BLaER1 treated with 17β-estradiol and CSF1 and Interleukin-3, amounts not matched to agents 10 nM and 100 nM (cell line): ENCODE data around the gene B4GALT3.
A peak's percentile ranks its signal among the peaks of the same experiment; 100 is the strongest.

Experiments used
- H3K27ac ChIP-seq, 11 experiments: shearing (Covaris generic); formaldehyde crosslinking; 2 replicates each; pipeline ENCODE4 v1.8.1; 2022
- H3K27me3 ChIP-seq, 11 experiments: shearing (Covaris generic); formaldehyde crosslinking; 2 replicates each; pipeline ENCODE4 v1.8.1; 2022
- H3K36me3 ChIP-seq, 11 experiments: shearing (Covaris generic); formaldehyde crosslinking; 2 replicates each; pipeline ENCODE4 v1.8.1; 2022
- H3K4me1 ChIP-seq, 10 experiments: shearing (Covaris generic); formaldehyde crosslinking; 2 replicates each; pipeline ENCODE4 v1.8.1; 2022
- H3K4me2 ChIP-seq, 11 experiments: shearing (Covaris generic); formaldehyde crosslinking; 2 replicates each; pipeline ENCODE4 v1.8.1; 2022
- H3K4me3 ChIP-seq, 10 experiments: shearing (Covaris generic); formaldehyde crosslinking; 2 replicates each; pipeline ENCODE4 v1.8.1; 2022
- H3K9ac ChIP-seq, 11 experiments: shearing (Covaris generic); formaldehyde crosslinking; 2 replicates each; pipeline ENCODE4 v1.8.1; 2022
- H3K9me3 ChIP-seq, 11 experiments: shearing (Covaris generic); formaldehyde crosslinking; replicated peaks in 1 of 11; 2 replicates each; pipeline ENCODE4 v1.8.1; 2022
- H4K20me1 ChIP-seq, 11 experiments: shearing (Covaris generic); formaldehyde crosslinking; 2 replicates each; pipeline ENCODE4 v1.8.1; 2022
- Cebpa-rat ChIP-seq, 11 experiments: shearing (Covaris generic); IDR thresholded peaks; 2 replicates each; pipeline ENCODE4 v1.8.1; 2022

B4GALT3 gene

GRCh38 chr1:161138431-161138830 is 38.9 kb downstream of the B4GALT3 start:
- H3K36me3 ChIP-seq, result peaks cover 0 to 17% (median 3%) of the 10 kb centered on the region in 11 experiments; a peak in 4 of 22 replicates
- TF ChIP-seq Cebpa-rat (IDR thresholded peaks at IDR 0.05), result no peak

GRCh38 chr1:161137881-161138280 is 39.4 kb downstream of the B4GALT3 start:
- no peaks in the 10 kb centered on the region for H3K9me3 ChIP-seq
- H3K4me2 ChIP-seq, result peak overlapping the region in 3 of 11 experiments; percentile 8 to 50 (median 13); a peak in 4 of 22 replicates
- H4K20me1 ChIP-seq, result 0 out of 22 replicates have a peak, but pooled peaks cover 0 to 7% (median 0%) of the 10 kb centered on the region in 11 experiments
- H3K9ac ChIP-seq, result peak overlapping the region in 2 of 11 experiments; percentile 6 to 13; a peak in 1 of 22 replicates
- peaks cover 10 to 62% (median 24%) of the 10 kb centered on the region in 10 experiments for H3K4me1 ChIP-seq
- H3K36me3 ChIP-seq, result peaks cover 0 to 17% (median 3%) of the 10 kb centered on the region in 11 experiments; a peak in 4 of 22 replicates
- H3K27ac ChIP-seq, result no peak overlapping the region; a peak in 1 of 22 replicates
- no peaks in the 10 kb centered on the region for H3K27me3 ChIP-seq
- TF ChIP-seq Cebpa-rat (IDR thresholded peaks at IDR 0.05), result no peak
- no peak overlapping the region for H3K4me3 ChIP-seq

More at GRCh38 chr1:161138431-161138830, 38.9 kb downstream of the B4GALT3 start:
- Histone ChIP-seq H3K27me3 (no peaks in the 10 kb centered on the region), H3K27ac (no peak overlapping the region; a peak in 1 of 22 replicates), H3K4me3 (no peak overlapping the region), H3K4me2 (peak overlapping the region in 3 of 11 experiments; percentile 8 to 50 (median 13); a peak in 3 of 22 replicates), H3K4me1 (peaks cover 8 to 61% (median 23%) of the 10 kb centered on the region in 10 experiments), H3K9me3 (no peaks in the 10 kb centered on the region), H3K9ac (peak overlapping the region in 2 of 11 experiments; percentile 6 to 19; a peak in 1 of 22 replicates), H4K20me1 (0 out of 22 replicates have a peak, but pooled peaks cover 0 to 7% (median 0%) of the 10 kb centered on the region in 11 experiments)

GRCh38 chr1:161133220-161133740 is 44.0 kb downstream of the B4GALT3 start:
- H4K20me1 ChIP-seq, result peaks cover 0 to 28% (median 7%) of the 10 kb centered on the region in 11 experiments; a peak in 10 of 22 replicates
- H3K4me3 ChIP-seq, result peak overlapping the region; percentile 71 to 87 (median 82)

GRCh38 chr1:161132410-161133219 is 44.7 kb downstream of the B4GALT3 start, which contains the start of gene DEDD:
TSS of gene DEDD (minus strand) at chr1:161132667. CDS start at chr1:161124462, 8,205 bp downstream.
- Histone ChIP-seq H3K4me3 (peak within 1 kb of the TSS; percentile 71 to 87 (median 82)), H3K9me3 (no peaks in the 10 kb centered on the region), H3K4me2 (peak within 1 kb of the TSS; percentile 87 to 97 (median 94)), H3K27me3 (no peaks in the 10 kb centered on the region), H4K20me1 (peaks cover 0 to 34% (median 14%) of the 10 kb centered on the region in 11 experiments; a peak in 11 of 22 replicates), H3K36me3 (peaks cover 27 to 49% (median 33%) of the 10 kb centered on the region in 11 experiments), H3K4me1 (peaks cover 49 to 83% (median 64%) of the 10 kb centered on the region in 10 experiments), H3K27ac (peak within 1 kb of the TSS; percentile 87 to 98 (median 95)), H3K9ac (peak within 1 kb of the TSS; percentile 88 to 96 (median 93))
- no peak for TF ChIP-seq Cebpa-rat (IDR thresholded peaks at IDR 0.05)

More at GRCh38 chr1:161133220-161133740, 44.0 kb downstream of the B4GALT3 start:
- no peak for TF ChIP-seq Cebpa-rat (IDR thresholded peaks at IDR 0.05)
- Histone ChIP-seq H3K9ac (peak overlapping the region; percentile 88 to 96 (median 93)), H3K27me3 (no peaks in the 10 kb centered on the region), H3K9me3 (no peaks in the 10 kb centered on the region), H3K36me3 (peaks cover 20 to 42% (median 26%) of the 10 kb centered on the region in 11 experiments), H3K27ac (peak overlapping the region; percentile 87 to 98 (median 95)), H3K4me2 (peak overlapping the region; percentile 83 to 96 (median 91)), H3K4me1 (peaks cover 42 to 83% (median 58%) of the 10 kb centered on the region in 10 experiments)

GRCh38 chr1:161131523-161132409 is 45.5 kb downstream of the B4GALT3 start:
- Histone ChIP-seq H3K4me1 (peaks cover 53 to 81% (median 68%) of the 10 kb centered on the region in 10 experiments), H3K9ac (peak overlapping the region; percentile 88 to 96 (median 93)), H3K27ac (peak overlapping the region; percentile 87 to 98 (median 95)), H3K4me2 (peak overlapping the region; percentile 84 to 97 (median 92)), H3K27me3 (no peaks in the 10 kb centered on the region), H3K9me3 (no peaks in the 10 kb centered on the region), H4K20me1 (peaks cover 0 to 43% (median 18%) of the 10 kb centered on the region in 11 experiments; a peak in 11 of 22 replicates), H3K36me3 (peaks cover 35 to 57% (median 41%) of the 10 kb centered on the region in 11 experiments), H3K4me3 (peak overlapping the region; percentile 71 to 87 (median 82))
- TF ChIP-seq Cebpa-rat (IDR thresholded peaks at IDR 0.05), result no peak

- no peaks in the 10 kb centered on the region for H3K27me3 ChIP-seq
- peak overlapping the region in 2 of 10 experiments; percentile 75 to 87; a peak in 2 of 20 replicates for H3K4me3 ChIP-seq
- no peaks in the 10 kb centered on the region for H3K9me3 ChIP-seq
- TF ChIP-seq Cebpa-rat (IDR thresholded peaks at IDR 0.05), result no peak
- peaks cover 50 to 62% (median 56%) of the 10 kb centered on the region in 11 experiments for H3K36me3 ChIP-seq
- H3K27ac ChIP-seq, result no peak overlapping the region
- H3K9ac ChIP-seq, result no peak overlapping the region
- H4K20me1 ChIP-seq, result peaks cover 0 to 58% (median 28%) of the 10 kb centered on the region in 11 experiments; a peak in 12 of 22 replicates
- peak overlapping the region; percentile 84 to 97 (median 92) for H3K4me2 ChIP-seq
- H3K4me1 ChIP-seq, result peaks cover 53 to 69% (median 60%) of the 10 kb centered on the region in 10 experiments
These were observed 47.0 kb downstream of the B4GALT3 start for GRCh38 chr1:161130266-161130665.

- Histone ChIP-seq H3K4me3 (no peak overlapping the region), H3K4me1 (peaks cover 48 to 59% (median 52%) of the 10 kb centered on the region in 10 experiments), H3K27ac (no peak overlapping the region; a peak in 1 of 22 replicates), H4K20me1 (peaks cover 0 to 73% (median 34%) of the 10 kb centered on the region in 11 experiments; a peak in 13 of 22 replicates), H3K4me2 (peak overlapping the region in 9 of 11 experiments; percentile 0 to 97 (median 62); a peak in 13 of 22 replicates), H3K9ac (no peak overlapping the region), H3K36me3 (peaks cover 60 to 71% (median 69%) of the 10 kb centered on the region in 11 experiments), H3K27me3 (no peaks in the 10 kb centered on the region), H3K9me3 (no peaks in the 10 kb centered on the region)
- no peak for TF ChIP-seq Cebpa-rat (IDR thresholded peaks at IDR 0.05)
These were observed 48.5 kb downstream of the B4GALT3 start for GRCh38 chr1:161128591-161129420.
